Neural cell (in vitro differentiated cells): ENCODE data around the gene SLC25A39. TPM values are rescaled to one million over a fixed set of nuclear protein-coding genes. Genes with fewer than 3 reads are reported as not detected.

Experiments
- H2AFZ ChIP-seq: fragments of 200-600, 300-800 bp; sonication (generic), shearing (Covaris generic); 2 replicates; pipeline ENCODE4 v1.6.0; 2014; ENCODE audit warnings: low read depth, mild to moderate bottlenecking, antibody characterized with exemption, low read length, moderate library complexity
- H3F3A ChIP-seq: fragments of 200-600 bp; shearing (Covaris generic); 2 replicates; pipeline ENCODE4 v1.6.1; 2016; ENCODE audit warnings: mild to moderate bottlenecking, moderate library complexity, mixed read lengths, antibody characterized with exemption, low read length; ENCODE audit not compliant: insufficient read depth, poor library complexity, severe bottlenecking
- H3K27ac ChIP-seq: fragments of 200-600, 300-800 bp; sonication (generic), shearing (Covaris generic); 2 replicates; pipeline ENCODE4 v1.5.1; 2014; ENCODE audit warnings: mild to moderate bottlenecking, low read length, moderate library complexity
- H3K27me3 ChIP-seq: fragments of 300-800, 200-600 bp; sonication (generic), shearing (Covaris generic); 2 replicates; pipeline ENCODE4 v1.6.0; 2014; ENCODE audit warnings: mild to moderate bottlenecking, low read depth, low read length, moderate library complexity; ENCODE audit not compliant: insufficient read depth
- H3K36me3 ChIP-seq: fragments of 300-800, 200-600 bp; sonication (generic), shearing (Covaris generic); 2 replicates; pipeline ENCODE4 v1.5.1; 2014; ENCODE audit warnings: mild to moderate bottlenecking, antibody characterized with exemption, low read length, moderate library complexity; ENCODE audit not compliant: insufficient read depth
- H3K4me2 ChIP-seq: fragments of 300-800, 200-600 bp; sonication (generic), shearing (Covaris generic); 2 replicates; pipeline ENCODE4 v1.6.0; 2014; ENCODE audit warnings: mild to moderate bottlenecking, low read length
- H3K4me3 ChIP-seq: fragments of 300-800, 200-600 bp; sonication (generic), shearing (Covaris generic); 2 replicates; pipeline ENCODE4 v1.5.1; 2014; ENCODE audit warnings: mild to moderate bottlenecking, low read length, moderate library complexity
- H3K79me2 ChIP-seq: fragments of 200-600 bp; shearing (Covaris generic); replicated peaks from 2 replicates; pipeline ENCODE4 v1.6.0; 2014; ENCODE audit warnings: mild to moderate bottlenecking, low read length, moderate library complexity; ENCODE audit not compliant: insufficient read depth
- H3K9ac ChIP-seq: fragments of 300-800, 200-600 bp; sonication (generic), shearing (Covaris generic); 2 replicates; pipeline ENCODE4 v1.6.1; 2016; ENCODE audit warnings: mild to moderate bottlenecking, low read length, mixed read lengths
- H3K9me2 ChIP-seq: fragments of 200-600 bp; shearing (Covaris generic); 2 replicates; pipeline ENCODE4 v1.6.1; 2016; ENCODE audit warnings: mild to moderate bottlenecking, low read length, mixed read lengths; ENCODE audit not compliant: insufficient read depth
- H3K9me3 ChIP-seq: fragments of 200-600, 300-800 bp; sonication (generic), shearing (Covaris generic); 2 replicates; pipeline ENCODE4 v1.6.1; 2016; ENCODE audit warnings: mild to moderate bottlenecking, mixed run types, low read length, moderate library complexity, mixed read lengths
- H4K20me1 ChIP-seq: fragments of 200-600 bp; shearing (Covaris generic); 2 replicates; pipeline ENCODE4 v1.6.1; 2016; ENCODE audit warnings: mild to moderate bottlenecking, mixed run types; ENCODE audit not compliant: insufficient read depth
- EP300 ChIP-seq: fragments of 450-650 bp; conservative IDR thresholded peaks from 2 replicates; pipeline ENCODE4 v1.6.1; 2014; ENCODE audit warnings: antibody characterized with exemption, mild to moderate bottlenecking, moderate library complexity; ENCODE audit not compliant: poor library complexity, severe bottlenecking
- EZH2 ChIP-seq: fragments of 200-600, 300-800 bp; shearing (Covaris generic), sonication (generic); IDR thresholded peaks from 2 replicates; pipeline ENCODE4 v1.6.1; 2014; ENCODE audit warnings: antibody characterized with exemption, low read length, borderline replicate concordance, mild to moderate bottlenecking; ENCODE audit not compliant: insufficient read depth, poor library complexity, severe bottlenecking
- MXI1 ChIP-seq: fragments of 450-650 bp; conservative IDR thresholded peaks from 2 replicates; pipeline ENCODE4 v1.6.1; 2014; ENCODE audit warnings: antibody characterized with exemption, mild to moderate bottlenecking; ENCODE audit not compliant: poor library complexity, severe bottlenecking
- POLR2AphosphoS5 ChIP-seq: IDR thresholded peaks from 2 replicates; pipeline ENCODE4 v1.6.1; 2012
- RAD21 ChIP-seq: fragments of 450-650 bp; conservative IDR thresholded peaks from 2 replicates; pipeline ENCODE4 v1.6.1; 2014; ENCODE audit warnings: antibody characterized with exemption, mild to moderate bottlenecking, moderate library complexity
- SMC3 ChIP-seq: fragments of 450-650 bp; conservative IDR thresholded peaks from 2 replicates; pipeline ENCODE4 v1.6.1; 2014; ENCODE audit warnings: antibody characterized with exemption, mild to moderate bottlenecking, moderate library complexity; ENCODE audit not compliant: poor library complexity
- TAF1 ChIP-seq: IDR thresholded peaks from 2 replicates; pipeline ENCODE4 v1.6.1; 2012; ENCODE audit warnings: low read depth
- polyA plus RNA-seq: library from polyadenylated mRNA; depleted of rRNA; stranded (reverse); fragments of >200 nt; gene quantifications from 2 replicates; pipeline ENCODE4 v1.2.3, GENCODE V29; 2014
- TF ChIP-seq, protein P1 (sequence below): IDR thresholded peaks from 2 replicates; pipeline ENCODE4 v1.6.1; 2012; ENCODE audit warnings: borderline replicate concordance
- TF ChIP-seq, protein P2 (sequence below): fragments of 450-650 bp; IDR thresholded peaks from 2 replicates; pipeline ENCODE4 v1.5.1; 2014; ENCODE audit warnings: antibody characterized with exemption, mild to moderate bottlenecking, moderate library complexity; ENCODE audit not compliant: poor library complexity, severe bottlenecking

Gene SLC25A39
- polyA plus RNA-seq, 1 donor from 2014 or later: 73.4 TPM

DNA sequence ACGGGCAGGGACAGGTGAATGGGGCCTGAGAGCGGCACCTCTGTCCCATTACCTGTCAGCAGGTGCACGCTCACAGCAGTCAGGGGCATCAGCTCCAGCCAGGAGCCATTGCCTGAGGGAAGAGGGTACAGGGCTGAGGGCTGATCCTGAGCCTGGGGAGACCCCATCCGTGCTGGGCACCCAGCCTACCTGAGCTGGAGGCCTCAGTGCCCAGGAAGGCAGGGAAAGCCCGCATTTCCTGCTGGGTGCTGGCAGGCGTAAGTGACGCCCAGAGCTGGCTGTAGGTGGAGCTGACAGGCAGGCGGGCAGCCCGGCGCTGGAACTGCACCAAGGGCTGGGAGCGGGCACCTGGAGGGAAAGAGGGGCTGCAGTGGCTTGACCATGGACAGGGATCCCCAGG lies 31.6 kb upstream of the SLC25A39 start:
- H3F3A ChIP-seq: no peaks in the 10 kb centered on the region
- no peak overlapping the region for H3K9ac ChIP-seq
- no peak overlapping the region for H3K4me3 ChIP-seq
- TF ChIP-seq, protein P1, sequence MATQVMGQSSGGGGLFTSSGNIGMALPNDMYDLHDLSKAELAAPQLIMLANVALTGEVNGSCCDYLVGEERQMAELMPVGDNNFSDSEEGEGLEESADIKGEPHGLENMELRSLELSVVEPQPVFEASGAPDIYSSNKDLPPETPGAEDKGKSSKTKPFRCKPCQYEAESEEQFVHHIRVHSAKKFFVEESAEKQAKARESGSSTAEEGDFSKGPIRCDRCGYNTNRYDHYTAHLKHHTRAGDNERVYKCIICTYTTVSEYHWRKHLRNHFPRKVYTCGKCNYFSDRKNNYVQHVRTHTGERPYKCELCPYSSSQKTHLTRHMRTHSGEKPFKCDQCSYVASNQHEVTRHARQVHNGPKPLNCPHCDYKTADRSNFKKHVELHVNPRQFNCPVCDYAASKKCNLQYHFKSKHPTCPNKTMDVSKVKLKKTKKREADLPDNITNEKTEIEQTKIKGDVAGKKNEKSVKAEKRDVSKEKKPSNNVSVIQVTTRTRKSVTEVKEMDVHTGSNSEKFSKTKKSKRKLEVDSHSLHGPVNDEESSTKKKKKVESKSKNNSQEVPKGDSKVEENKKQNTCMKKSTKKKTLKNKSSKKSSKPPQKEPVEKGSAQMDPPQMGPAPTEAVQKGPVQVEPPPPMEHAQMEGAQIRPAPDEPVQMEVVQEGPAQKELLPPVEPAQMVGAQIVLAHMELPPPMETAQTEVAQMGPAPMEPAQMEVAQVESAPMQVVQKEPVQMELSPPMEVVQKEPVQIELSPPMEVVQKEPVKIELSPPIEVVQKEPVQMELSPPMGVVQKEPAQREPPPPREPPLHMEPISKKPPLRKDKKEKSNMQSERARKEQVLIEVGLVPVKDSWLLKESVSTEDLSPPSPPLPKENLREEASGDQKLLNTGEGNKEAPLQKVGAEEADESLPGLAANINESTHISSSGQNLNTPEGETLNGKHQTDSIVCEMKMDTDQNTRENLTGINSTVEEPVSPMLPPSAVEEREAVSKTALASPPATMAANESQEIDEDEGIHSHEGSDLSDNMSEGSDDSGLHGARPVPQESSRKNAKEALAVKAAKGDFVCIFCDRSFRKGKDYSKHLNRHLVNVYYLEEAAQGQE: no peak
- TF ChIP-seq RAD21 (no peak), POLR2AphosphoS5 (no peak), EZH2 (no peak), TAF1 (no peak), MXI1 (no peak), SMC3 (no peak), EP300 (no peak)
- TF ChIP-seq, protein P2, sequence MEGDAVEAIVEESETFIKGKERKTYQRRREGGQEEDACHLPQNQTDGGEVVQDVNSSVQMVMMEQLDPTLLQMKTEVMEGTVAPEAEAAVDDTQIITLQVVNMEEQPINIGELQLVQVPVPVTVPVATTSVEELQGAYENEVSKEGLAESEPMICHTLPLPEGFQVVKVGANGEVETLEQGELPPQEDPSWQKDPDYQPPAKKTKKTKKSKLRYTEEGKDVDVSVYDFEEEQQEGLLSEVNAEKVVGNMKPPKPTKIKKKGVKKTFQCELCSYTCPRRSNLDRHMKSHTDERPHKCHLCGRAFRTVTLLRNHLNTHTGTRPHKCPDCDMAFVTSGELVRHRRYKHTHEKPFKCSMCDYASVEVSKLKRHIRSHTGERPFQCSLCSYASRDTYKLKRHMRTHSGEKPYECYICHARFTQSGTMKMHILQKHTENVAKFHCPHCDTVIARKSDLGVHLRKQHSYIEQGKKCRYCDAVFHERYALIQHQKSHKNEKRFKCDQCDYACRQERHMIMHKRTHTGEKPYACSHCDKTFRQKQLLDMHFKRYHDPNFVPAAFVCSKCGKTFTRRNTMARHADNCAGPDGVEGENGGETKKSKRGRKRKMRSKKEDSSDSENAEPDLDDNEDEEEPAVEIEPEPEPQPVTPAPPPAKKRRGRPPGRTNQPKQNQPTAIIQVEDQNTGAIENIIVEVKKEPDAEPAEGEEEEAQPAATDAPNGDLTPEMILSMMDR: no peak
- no peaks in the 10 kb centered on the region for H3K9me3 ChIP-seq
- H3K4me2 ChIP-seq: no peak overlapping the region
- H3K27me3 ChIP-seq: no peaks in the 10 kb centered on the region
- no peak overlapping the region for H2AFZ ChIP-seq
- no peaks in the 10 kb centered on the region for H3K36me3 ChIP-seq
- peaks cover 31% of the 10 kb centered on the region for H3K79me2 ChIP-seq
- H4K20me1 ChIP-seq: peaks cover 42% of the 10 kb centered on the region
- no peaks in the 10 kb centered on the region for H3K9me2 ChIP-seq
- H3K27ac ChIP-seq: no peak overlapping the region

DNA sequence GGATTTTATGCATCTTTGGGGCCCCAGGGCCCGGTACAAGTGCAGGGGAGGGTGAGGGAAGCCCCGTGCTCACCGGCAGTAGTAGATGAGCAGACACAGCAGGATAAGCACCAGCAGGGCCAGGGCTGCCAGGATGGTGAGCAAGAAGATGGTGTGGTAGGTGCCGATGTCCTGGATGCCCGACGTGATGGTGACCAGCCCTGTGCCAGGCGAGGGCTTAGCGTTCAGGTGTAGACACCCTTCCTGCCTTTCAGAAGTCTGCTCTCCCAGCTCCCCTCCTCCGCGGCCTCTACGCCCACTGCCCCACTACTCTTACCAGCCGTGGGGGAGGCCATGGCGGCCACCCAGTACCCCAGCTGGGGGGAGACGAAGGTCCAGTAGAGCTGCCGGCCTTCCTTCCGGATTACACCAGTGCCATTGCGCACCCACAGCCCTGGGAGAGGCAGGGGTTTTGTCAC lies 31.0 kb upstream of the SLC25A39 start:
- peaks cover 37% of the 10 kb centered on the region for H4K20me1 ChIP-seq

More for the DNA sequence above, 31.0 kb upstream of the SLC25A39 start:
- H3K4me3 ChIP-seq: no peak overlapping the region
- H3K79me2 ChIP-seq: peaks cover 26% of the 10 kb centered on the region
- H3K27ac ChIP-seq: no peak overlapping the region
- H3K9ac ChIP-seq: no peak overlapping the region
- no peaks in the 10 kb centered on the region for H3K36me3 ChIP-seq
- H3K27me3 ChIP-seq: no peaks in the 10 kb centered on the region
- no peaks in the 10 kb centered on the region for H3K9me3 ChIP-seq
- H3K4me2 ChIP-seq: no peak overlapping the region
- no peaks in the 10 kb centered on the region for H3F3A ChIP-seq
- no peak for TF ChIP-seq RAD21
- TF ChIP-seq TAF1: no peak
- TF ChIP-seq, protein P1: no peak
- no peak for TF ChIP-seq POLR2AphosphoS5
- no peak for TF ChIP-seq SMC3
- H2AFZ ChIP-seq: no peak overlapping the region
- H3K9me2 ChIP-seq: no peaks in the 10 kb centered on the region
